SU-DHL-6 (cell line): ENCODE data around the gene SELENOO.
"Not testable (repeated sequence)": the region's sequence is repeated elsewhere in the genome, so short reads cannot be mapped to it uniquely, and the experiment has no call there.

Experiments
- H2AFZ ChIP-seq: fragments of 200-600 bp; sonication (generic); 2 replicates; pipeline ENCODE4 v1.6.1; 2014; ENCODE audit warnings: low read depth, mild to moderate bottlenecking, moderate library complexity, mixed read lengths, antibody characterized with exemption, low read length; ENCODE audit not compliant: severe bottlenecking
- H3F3A ChIP-seq: fragments of 200-600 bp; shearing (Covaris generic); 2 replicates; pipeline ENCODE4 v1.6.0; 2016; ENCODE audit warnings: antibody characterized with exemption, mild to moderate bottlenecking; ENCODE audit not compliant: insufficient read depth
- H3K27ac ChIP-seq: fragments of 200-600 bp; sonication (generic); 2 replicates; pipeline ENCODE4 v1.5.1; 2016; ENCODE audit warnings: low read depth, mild to moderate bottlenecking, low read length, moderate library complexity, mixed read lengths
- H3K27me3 ChIP-seq: fragments of 200-600 bp; sonication (generic), shearing (Covaris generic); 2 replicates; pipeline ENCODE4 v1.6.0; 2014; ENCODE audit warnings: mild to moderate bottlenecking, low read length
- H3K36me3 ChIP-seq: fragments of 200-600 bp; sonication (generic); 2 replicates; pipeline ENCODE4 v1.6.1; 2014; ENCODE audit warnings: mild to moderate bottlenecking, low read length, mixed read lengths
- H3K4me2 ChIP-seq: fragments of 300-600, 200-600 bp; shearing (Covaris generic), sonication (generic); 2 replicates; pipeline ENCODE4 v1.6.0; 2014; ENCODE audit warnings: low read length, low read depth, mild to moderate bottlenecking; ENCODE audit not compliant: poor library complexity, severe bottlenecking
- H3K4me3 ChIP-seq: fragments of 200-600 bp; sonication (generic); 2 replicates; pipeline ENCODE4 v1.5.1; 2014; ENCODE audit warnings: antibody characterized with exemption, low read length, mild to moderate bottlenecking, mixed read lengths; ENCODE audit not compliant: insufficient read depth, poor library complexity, severe bottlenecking
- H3K79me2 ChIP-seq: fragments of 200-600 bp; sonication (generic); 2 replicates; pipeline ENCODE4 v1.6.1; 2014; ENCODE audit warnings: mild to moderate bottlenecking, low read length, moderate library complexity; ENCODE audit not compliant: insufficient read depth
- H3K9ac ChIP-seq: fragments of 200-600 bp; sonication (generic); 2 replicates; pipeline ENCODE4 v1.7.0; 2014; ENCODE audit warnings: mild to moderate bottlenecking, low read length
- H3K9me2 ChIP-seq: fragments of 200-600 bp; sonication (generic); replicated peaks from 2 replicates; pipeline ENCODE4 v1.6.1; 2014; ENCODE audit warnings: low read length; ENCODE audit not compliant: insufficient read depth
- H3K9me3 ChIP-seq: fragments of 200-600 bp; sonication (generic); 2 replicates; pipeline ENCODE4 v1.6.1; 2014; ENCODE audit warnings: low read length, mixed read lengths; ENCODE audit not compliant: insufficient read depth
- H4K20me1 ChIP-seq: fragments of 200-600 bp; sonication (generic); 2 replicates; pipeline ENCODE4 v1.6.1; 2014; ENCODE audit warnings: low read depth, mild to moderate bottlenecking, antibody characterized with exemption, low read length, moderate library complexity, mixed read lengths
- EZH2phosphoT487 ChIP-seq: fragments of 200-600 bp; sonication (generic), shearing (Covaris generic); conservative IDR thresholded peaks from 2 replicates; pipeline ENCODE4 v1.6.1; 2018; ENCODE audit warnings: mild to moderate bottlenecking, antibody characterized with exemption, low read length, moderate library complexity, mixed read lengths
- TF ChIP-seq, protein P1 (sequence below): fragments of 200-600 bp; sonication (generic); IDR thresholded peaks from one replicate; pipeline ENCODE4 v1.5.1; 2017; ENCODE audit warnings: antibody characterized with exemption, mild to moderate bottlenecking, low read length, moderate library complexity; ENCODE audit not compliant: insufficient read depth, poor library complexity, severe bottlenecking

The SELENOO gene

DNA sequence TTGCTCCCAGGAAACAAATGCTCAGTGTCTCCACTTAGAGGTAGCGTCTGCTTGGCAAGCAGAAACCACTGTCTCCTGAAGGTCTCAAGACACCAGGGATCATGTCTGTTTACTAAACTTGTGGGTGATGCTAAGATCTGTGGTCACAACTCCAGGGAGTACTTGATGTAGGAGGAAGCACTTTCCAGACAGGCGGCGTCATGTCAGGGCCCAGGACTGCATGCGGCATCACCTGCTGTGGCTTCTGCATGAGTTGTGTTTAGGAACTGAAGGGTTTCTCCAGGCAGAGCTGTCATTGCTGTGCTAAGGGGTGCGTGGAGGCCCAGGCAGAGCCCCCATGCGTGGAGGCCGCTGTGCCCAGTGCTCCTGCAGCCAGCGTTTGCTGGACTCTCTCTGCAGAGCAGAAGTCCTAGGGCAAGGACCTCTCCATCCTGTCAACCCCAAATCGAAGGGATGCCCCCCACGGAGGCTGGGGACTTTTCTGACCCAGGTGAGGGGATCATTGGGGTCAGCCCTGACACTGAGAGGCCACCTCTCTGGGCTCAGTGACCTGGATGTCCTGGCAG, 38.3 kb upstream of the SELENOO start:
- H3K27me3 ChIP-seq = no peaks in the 10 kb centered on the region
- H3K4me3 ChIP-seq = no peak overlapping the region
- no peaks in the 10 kb centered on the region for H3K79me2 ChIP-seq
- H3K9me2 ChIP-seq = no peaks in the 10 kb centered on the region
- no peaks in the 10 kb centered on the region for H3K36me3 ChIP-seq
- no peak overlapping the region for H2AFZ ChIP-seq
- no peaks in the 10 kb centered on the region for H3F3A ChIP-seq
- no peaks in the 10 kb centered on the region for H3K9me3 ChIP-seq
- H3K4me2 ChIP-seq = no peak overlapping the region
- no peak for TF ChIP-seq EZH2phosphoT487
- TF ChIP-seq, protein P1, sequence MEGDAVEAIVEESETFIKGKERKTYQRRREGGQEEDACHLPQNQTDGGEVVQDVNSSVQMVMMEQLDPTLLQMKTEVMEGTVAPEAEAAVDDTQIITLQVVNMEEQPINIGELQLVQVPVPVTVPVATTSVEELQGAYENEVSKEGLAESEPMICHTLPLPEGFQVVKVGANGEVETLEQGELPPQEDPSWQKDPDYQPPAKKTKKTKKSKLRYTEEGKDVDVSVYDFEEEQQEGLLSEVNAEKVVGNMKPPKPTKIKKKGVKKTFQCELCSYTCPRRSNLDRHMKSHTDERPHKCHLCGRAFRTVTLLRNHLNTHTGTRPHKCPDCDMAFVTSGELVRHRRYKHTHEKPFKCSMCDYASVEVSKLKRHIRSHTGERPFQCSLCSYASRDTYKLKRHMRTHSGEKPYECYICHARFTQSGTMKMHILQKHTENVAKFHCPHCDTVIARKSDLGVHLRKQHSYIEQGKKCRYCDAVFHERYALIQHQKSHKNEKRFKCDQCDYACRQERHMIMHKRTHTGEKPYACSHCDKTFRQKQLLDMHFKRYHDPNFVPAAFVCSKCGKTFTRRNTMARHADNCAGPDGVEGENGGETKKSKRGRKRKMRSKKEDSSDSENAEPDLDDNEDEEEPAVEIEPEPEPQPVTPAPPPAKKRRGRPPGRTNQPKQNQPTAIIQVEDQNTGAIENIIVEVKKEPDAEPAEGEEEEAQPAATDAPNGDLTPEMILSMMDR = no peak
- no peak overlapping the region for H3K9ac ChIP-seq
- H4K20me1 ChIP-seq = no peaks in the 10 kb centered on the region
- no peak overlapping the region for H3K27ac ChIP-seq

DNA sequence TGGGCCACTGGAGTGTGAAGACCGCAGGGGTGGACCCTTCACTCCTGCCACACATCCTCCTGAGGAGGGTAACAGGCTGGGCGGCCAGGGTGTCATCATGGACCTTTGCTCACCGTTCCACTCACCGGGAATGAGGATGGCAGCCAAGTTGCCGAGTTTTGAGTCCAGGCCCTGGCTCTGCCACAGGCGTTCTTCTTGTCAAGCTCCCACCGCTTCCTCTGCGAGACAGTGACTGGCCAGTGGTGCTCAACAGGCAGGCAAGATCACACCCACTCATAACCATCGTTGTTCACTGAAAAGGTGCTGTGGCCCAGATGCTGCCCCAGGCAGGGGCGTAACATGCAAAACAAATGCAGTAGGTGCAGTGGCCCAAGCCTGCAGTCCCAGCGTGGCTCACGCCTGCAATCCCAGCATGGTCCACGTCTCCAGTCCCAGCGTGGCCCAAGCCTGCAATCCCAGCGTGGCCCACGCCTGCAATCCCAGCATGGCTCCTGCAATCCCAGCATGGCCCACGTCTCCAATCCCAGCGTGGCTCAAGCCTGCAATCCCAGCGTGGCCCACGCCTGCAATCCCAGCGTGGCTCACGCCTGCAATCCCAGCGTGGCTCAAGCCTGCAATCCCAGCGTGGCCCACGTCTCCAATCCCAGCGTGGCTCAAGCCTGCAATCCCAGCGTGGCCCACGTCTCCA, 35.2 kb upstream of the SELENOO start:
- Histone ChIP-seq H3K36me3 (no peaks in the 10 kb centered on the region), H3K4me2 (no peak overlapping the region), H3K9ac (no peak overlapping the region), H3K4me3 (no peak overlapping the region), H4K20me1 (no peaks in the 10 kb centered on the region), H3K79me2 (no peaks in the 10 kb centered on the region), H2AFZ (no peak overlapping the region), H3K9me3 (no peaks in the 10 kb centered on the region), H3K9me2 (no peaks in the 10 kb centered on the region), H3K27ac (no peak overlapping the region), H3F3A (no peaks in the 10 kb centered on the region), H3K27me3 (no peaks in the 10 kb centered on the region)
- TF ChIP-seq EZH2phosphoT487 = no peak
- TF ChIP-seq, protein P1 = no peak

DNA sequence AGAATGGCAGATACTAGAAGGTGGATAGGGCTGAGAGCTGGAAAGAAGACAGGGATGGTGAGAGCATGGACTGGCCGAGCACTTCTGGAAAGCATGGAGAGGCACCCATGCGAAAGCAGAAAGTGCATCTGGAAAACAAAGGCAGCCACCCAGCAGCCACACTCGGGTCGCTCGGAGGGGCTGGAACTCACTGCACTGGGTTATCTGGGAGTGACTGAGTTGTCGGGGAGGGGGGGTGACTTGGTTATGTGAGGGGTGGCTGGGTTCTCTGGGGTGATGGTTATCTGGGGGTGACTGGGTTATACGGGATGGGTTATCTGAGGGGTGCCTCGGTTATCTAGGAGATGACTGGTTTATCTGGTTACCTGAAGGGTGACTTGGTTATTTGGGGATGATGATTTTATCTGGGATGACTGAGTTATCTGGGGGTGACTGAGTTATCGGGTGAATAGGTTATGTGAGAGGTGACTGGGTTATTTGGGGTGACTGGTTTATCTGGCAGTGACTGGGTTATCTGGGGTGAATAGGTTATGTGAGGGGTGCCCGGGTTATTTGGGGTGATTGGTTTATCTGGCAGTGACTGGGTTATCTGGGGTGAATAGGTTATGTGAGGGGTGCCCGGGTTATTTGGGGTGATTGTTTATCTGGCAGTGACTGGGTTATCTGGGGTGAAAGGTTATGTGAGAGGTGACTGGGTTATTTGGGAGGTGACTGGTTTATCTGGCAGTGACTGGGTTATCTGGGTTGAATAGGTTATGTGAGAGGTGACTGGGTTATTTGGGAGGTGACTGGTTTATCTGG, 32.9 kb upstream of the SELENOO start:
- Histone ChIP-seq H3F3A (no peaks in the 10 kb centered on the region), H3K4me3 (no peak overlapping the region), H3K4me2 (no peak overlapping the region), H2AFZ (no peak overlapping the region), H3K9ac (no peak overlapping the region), H4K20me1 (no peaks in the 10 kb centered on the region), H3K9me3 (no peaks in the 10 kb centered on the region), H3K9me2 (no peaks in the 10 kb centered on the region), H3K36me3 (no peaks in the 10 kb centered on the region), H3K27me3 (no peaks in the 10 kb centered on the region), H3K79me2 (no peaks in the 10 kb centered on the region), H3K27ac (no peak overlapping the region)
- no peak for TF ChIP-seq EZH2phosphoT487

DNA sequence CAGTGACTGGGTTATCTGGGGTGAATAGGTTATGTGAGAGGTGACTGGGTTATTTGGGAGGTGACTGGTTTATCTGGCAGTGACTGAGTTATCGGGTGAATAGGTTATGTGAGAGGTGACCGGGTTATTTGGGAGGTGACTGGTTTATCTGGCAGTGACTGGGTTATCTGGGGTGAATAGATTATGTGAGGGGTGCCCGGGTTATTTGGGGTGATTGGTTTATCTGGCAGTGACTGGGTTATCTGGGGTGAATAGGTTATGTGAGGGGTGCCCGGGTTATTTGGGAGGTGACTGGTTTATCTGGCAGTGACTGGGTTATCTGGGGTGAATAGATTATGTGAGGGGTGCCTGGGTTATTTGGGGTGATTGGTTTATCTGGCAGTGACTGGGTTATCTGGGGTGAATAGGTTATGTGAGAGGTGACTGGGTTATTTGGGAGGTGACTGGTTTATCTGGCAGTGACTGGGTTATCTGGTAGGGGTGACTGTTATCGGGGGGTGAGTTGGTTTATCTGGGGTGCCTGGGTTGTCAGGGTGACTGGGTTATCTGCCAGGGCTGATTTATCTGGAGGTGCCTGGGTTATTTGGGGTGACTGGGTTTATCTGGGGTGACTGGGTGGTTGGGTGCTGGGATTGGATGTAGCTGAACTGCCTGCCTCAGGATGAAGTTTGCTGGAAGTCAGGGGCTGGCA, 32.2 kb upstream of the SELENOO start:
- not testable (repeated sequence) for H3K9me3 ChIP-seq, H3K79me2 ChIP-seq, H3K36me3 ChIP-seq, H3K4me2 ChIP-seq, H3F3A ChIP-seq, H3K4me3 ChIP-seq, H3K27ac ChIP-seq, H4K20me1 ChIP-seq, H3K27me3 ChIP-seq, H3K9ac ChIP-seq, H2AFZ ChIP-seq, H3K9me2 ChIP-seq
